Jurkat, Clone E6-1 (cell line): ENCODE data around the gene PRXL2B.
"Not testable (repeated sequence)": the region's sequence is repeated elsewhere in the genome, so short reads cannot be mapped to it uniquely, and the experiment has no call there.

Experiments used
- DNase-seq: peaks from one replicate; pipeline ENCODE4 v3.0.0-alpha.2; 2011; ENCODE audit warnings: low read depth, low spot score
- H3K4me3 ChIP-seq: 2 replicates; pipeline ENCODE4 v1.5.1; 2011; ENCODE audit warnings: mild to moderate bottlenecking, low read length, control low read depth, moderate library complexity

The PRXL2B gene

GRCh38 chr1:2561898-2562895 lies 24.4 kb upstream of the PRXL2B start:
- H3K4me3 ChIP-seq = no peak overlapping the region
- no peak for DNase-seq

- no peak for DNase-seq
- no peak overlapping the region for H3K4me3 ChIP-seq
Measured at GRCh38 chr1:2563205-2563604, 23.4 kb upstream of the PRXL2B start.

DNA sequence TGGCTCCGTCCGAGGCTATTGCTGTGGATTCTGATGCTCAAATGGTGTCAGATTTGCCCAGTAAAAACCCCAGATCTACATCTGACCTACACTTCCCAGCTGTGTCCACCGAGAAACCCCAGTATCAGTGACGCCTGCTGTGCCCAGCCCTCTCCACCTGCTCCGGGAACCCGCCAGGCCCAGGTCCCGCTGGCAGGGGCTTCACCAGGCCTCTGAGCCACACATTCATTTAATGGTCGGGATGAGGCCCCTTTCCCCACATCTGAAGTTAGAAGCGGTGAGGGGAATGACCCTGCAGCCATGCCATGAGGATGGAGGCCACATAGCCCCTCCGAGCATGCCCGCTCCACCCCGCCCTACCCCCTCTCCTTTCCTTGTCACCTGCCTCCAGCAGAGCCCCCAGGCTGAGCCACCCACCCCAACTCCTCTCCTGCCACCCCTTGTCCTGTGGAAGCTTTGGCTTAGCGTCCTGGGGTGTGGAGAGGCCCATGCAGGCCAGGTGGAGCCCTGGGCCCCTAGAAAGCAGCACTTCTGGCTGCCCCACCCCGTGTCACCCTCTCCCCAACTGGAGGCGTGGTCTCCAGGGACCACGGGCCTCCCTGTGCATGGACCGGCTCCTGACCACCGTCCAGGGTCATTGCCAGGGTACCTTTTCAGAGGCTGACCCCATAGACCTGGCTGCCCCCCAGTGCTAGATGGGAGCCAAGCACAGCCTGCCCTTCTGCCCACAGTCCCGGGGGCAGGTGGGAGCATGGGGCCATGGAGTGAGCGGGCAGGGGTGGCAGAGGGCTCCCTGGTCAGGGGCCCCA lies 22.4 kb upstream of the PRXL2B start:
- H3K4me3 ChIP-seq = no peak overlapping the region
- DNase-seq = no peak

- H3K4me3 ChIP-seq = no peak overlapping the region
- DNase-seq = no peak
Measured at GRCh38 chr1:2564815-2565374, 21.7 kb upstream of the PRXL2B start.

GRCh38 chr1:2566101-2567045 lies 20.2 kb upstream of the PRXL2B start:
- H3K4me3 ChIP-seq = no peak overlapping the region
- no peak for DNase-seq

GRCh38 chr1:2567083-2567679 lies 19.4 kb upstream of the PRXL2B start:
- no peak for DNase-seq

GRCh38 chr1:2568187-2568816 lies 18.3 kb upstream of the PRXL2B start:
- not testable (repeated sequence) for DNase-seq, H3K4me3 ChIP-seq

More at GRCh38 chr1:2567083-2567679, 19.4 kb upstream of the PRXL2B start:
- H3K4me3 ChIP-seq = no peak overlapping the region

DNA sequence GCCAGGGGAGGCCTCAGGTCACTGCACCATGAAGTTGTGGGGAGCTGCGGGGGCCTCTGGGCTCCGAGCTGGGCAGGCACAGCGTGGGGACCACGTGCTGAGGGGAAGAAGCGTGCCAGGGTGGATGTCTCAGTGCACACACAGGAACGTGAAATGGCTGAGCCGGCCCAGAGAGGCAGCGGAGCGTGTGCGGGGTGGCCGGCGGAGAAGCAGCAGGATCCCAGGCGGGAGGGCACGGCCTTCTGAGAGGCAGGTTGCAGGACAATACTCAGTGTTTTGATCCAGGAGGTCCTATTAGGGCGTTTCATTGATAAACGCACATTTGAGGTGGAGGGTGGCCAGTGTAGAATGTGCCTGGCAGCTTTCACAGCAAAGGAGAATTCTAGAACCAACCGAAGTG lies 17.5 kb upstream of the PRXL2B start:
- DNase-seq = no peak
- no peak overlapping the region for H3K4me3 ChIP-seq

DNA sequence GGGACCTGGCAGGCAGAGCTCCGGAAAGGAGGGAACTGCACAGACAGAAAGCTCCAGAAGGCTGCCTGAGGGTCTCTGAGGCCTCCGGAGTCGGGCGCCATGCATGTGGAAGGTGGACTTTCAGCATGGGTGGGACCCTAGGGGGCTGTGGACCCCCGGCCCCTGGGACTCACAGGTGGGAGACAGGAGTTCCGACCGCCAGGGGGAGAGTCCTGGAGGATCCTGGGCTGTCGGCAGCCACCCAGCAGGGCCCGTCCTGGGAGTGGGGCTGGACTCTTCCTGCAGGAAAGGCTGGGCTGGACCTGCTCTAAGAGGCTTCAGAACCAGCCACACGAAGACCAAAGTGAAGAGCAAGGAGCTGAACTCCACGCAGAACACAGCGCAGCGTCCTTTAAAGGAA lies 16.9 kb upstream of the PRXL2B start:
- H3K4me3 ChIP-seq, DNase-seq: not testable (repeated sequence)

DNA sequence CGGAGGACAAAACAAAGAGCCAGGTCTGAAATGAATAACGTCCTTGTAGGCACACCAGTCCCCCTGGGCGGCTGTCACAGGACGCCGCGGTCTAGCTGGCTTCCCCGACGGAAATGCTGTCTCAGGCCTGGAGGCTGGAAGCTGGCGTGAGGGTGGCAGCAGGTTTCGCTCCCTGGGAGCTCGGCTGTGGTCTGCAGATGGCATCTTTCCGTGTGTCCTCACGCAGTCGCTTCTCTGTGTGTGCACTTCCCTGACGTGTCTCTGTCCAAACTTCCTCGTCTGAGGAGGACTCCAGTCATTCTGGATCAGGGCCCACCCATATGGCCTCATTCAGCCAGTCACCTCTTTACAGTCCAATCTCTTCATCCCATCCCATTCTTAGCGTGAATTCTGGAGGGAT lies 16.2 kb upstream of the PRXL2B start:
- no peak for DNase-seq
- H3K4me3 ChIP-seq = no peak overlapping the region

DNA sequence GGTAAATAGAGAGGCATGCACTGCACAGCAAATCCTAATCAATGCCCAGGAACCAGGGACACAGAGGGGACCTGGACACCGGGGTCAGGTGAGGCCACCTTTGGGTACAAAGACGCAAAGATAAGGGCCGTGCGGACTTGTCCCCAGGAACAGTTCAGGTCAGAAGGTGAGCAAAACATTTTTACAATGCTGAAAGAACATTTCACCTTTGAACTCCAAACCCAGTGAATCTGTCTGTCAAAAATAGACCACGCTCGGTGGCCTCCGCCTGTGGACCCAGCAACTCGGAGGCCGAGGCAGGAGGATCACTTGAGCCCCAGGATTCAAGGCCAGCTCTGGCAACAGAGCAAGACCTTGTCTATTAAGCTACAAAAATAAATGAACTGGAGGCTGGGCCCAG lies 15.2 kb upstream of the PRXL2B start:
- no peak overlapping the region for H3K4me3 ChIP-seq
- no peak for DNase-seq

DNA sequence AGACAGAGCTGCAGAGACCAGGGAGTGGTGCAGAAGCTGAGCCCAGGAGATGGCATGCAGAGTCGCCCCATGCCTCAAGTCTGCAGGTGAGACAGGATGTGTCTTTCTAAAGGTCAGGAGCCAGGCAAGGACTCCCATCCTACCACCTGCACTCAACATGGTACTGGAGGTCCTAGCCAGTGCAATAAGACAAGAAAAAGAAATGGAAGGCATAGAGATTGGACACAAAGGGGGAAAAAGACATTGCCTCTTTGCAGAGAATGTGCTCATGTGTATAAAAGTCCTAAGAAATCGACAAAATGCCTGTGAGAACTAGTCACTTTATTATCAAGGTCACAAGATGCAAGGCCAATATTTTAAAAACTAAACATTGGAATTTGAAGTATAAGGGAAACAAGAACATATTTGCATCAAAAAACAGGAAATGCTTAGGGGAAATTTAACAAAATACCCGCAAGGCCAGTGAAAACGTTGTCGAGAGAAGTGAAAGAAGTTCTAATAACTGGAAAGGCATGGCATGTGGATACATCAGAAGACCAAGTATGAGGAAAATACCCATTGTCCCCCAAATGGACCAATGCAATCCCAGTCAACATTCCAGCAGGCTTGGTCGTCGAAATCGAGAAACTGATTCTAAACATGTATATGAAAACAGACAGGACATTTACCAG lies 13.2 kb upstream of the PRXL2B start:
- no peak for DNase-seq
- no peak overlapping the region for H3K4me3 ChIP-seq

GRCh38 chr1:2574350-2574749 lies 12.2 kb upstream of the PRXL2B start:
- no peak overlapping the region for H3K4me3 ChIP-seq
- no peak for DNase-seq

DNA sequence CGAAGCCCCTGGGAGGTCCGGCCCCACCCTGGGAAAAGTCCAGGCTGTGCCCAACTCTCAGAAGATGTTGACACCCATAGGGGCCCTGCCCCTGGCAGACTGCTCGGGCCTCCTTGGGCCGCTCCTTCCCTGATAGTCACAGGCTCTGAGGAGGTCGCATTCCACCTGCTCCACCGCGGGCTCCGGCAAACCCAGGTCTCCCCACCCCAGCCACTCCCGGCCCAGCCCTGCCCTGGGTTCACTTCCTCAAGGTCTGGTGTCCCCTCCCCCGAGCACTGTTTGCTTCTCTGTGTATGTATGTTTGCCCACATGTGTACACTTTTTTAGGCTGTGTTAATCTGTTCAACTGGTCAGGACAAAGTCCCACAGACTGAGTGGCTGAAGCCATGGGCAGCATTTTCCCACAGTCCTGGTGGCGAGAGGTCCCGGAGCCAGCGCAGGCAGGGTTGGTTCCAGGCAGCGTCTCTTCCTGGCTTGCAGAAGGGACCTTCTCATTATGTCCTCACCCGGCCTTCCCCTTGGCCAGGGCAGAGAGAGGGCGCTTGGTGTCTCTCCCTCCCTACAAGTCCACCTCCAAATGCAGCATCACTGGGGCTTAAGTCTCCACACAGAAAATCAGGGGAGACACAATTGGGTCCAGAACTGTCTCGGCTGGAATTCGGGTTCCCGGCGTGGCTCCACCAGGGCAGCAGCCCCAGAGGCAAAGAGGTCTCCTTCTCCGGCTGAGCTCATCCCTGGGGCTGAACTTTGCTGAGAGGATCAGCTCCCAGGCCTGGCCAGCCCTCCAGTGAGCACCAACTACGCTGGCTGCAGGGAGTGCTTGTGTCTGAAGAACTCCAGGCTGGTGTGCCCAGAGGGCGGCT lies 10.5 kb upstream of the PRXL2B start:
- H3K4me3 ChIP-seq = no peak overlapping the region
- no peak for DNase-seq

- H3K4me3 ChIP-seq, DNase-seq: not testable (repeated sequence)
Measured at GRCh38 chr1:2577565-2578075, 9.0 kb upstream of the PRXL2B start.

GRCh38 chr1:2578758-2579118 lies 7.8 kb upstream of the PRXL2B start:
- no peak overlapping the region for H3K4me3 ChIP-seq
- no peak for DNase-seq
